Urothelium cell line (cell line): ENCODE results near the gene SLC27A4.

Experiments used
- DNase-seq: peaks from one replicate; pipeline ENCODE4 v3.0.0; 2011; ENCODE audit warnings: low spot score, mixed read lengths
- FAIRE-seq: peaks from 2 replicates; lab custom pipeline; 2011; peaks lifted over from hg19 to GRCh38; lab: Jason Lieb, UNC

SLC27A4 gene

GRCh38 chr9:128390150-128390812 is 50.0 kb downstream of the SLC27A4 start:
- no peak for FAIRE-seq

GRCh38 chr9:128390813-128391711 is 50.7 kb downstream of the SLC27A4 start:
- no peak for DNase-seq
- no peak for FAIRE-seq

More at GRCh38 chr9:128390150-128390812, 50.0 kb downstream of the SLC27A4 start:
- DNase-seq = no peak

- FAIRE-seq = no peak
- no peak for DNase-seq
Measured at GRCh38 chr9:128391956-128392301, 51.6 kb downstream of the SLC27A4 start.

- FAIRE-seq (no peak), DNase-seq (no peak)
Measured at GRCh38 chr9:128392302-128393144, 52.2 kb downstream of the SLC27A4 start.

GRCh38 chr9:128393145-128393775 is 52.9 kb downstream of the SLC27A4 start:
- DNase-seq = no peak
- FAIRE-seq = no peak

GRCh38 chr9:128393970-128394369 is 53.6 kb downstream of the SLC27A4 start:
- DNase-seq (no peak), FAIRE-seq (no peak)

- DNase-seq (no peak), FAIRE-seq (no peak)
Measured at GRCh38 chr9:128394379-128395168, 54.2 kb downstream of the SLC27A4 start.

GRCh38 chr9:128396970-128397613 is 56.8 kb downstream of the SLC27A4 start:
- FAIRE-seq = no peak

GRCh38 chr9:128397831-128398230 is 57.5 kb downstream of the SLC27A4 start:
- FAIRE-seq = no peak
- DNase-seq = no peak

More at GRCh38 chr9:128396970-128397613, 56.8 kb downstream of the SLC27A4 start:
- no peak for DNase-seq

- DNase-seq = no peak
- no peak for FAIRE-seq
Measured at GRCh38 chr9:128399861-128400260, 59.5 kb downstream of the SLC27A4 start.

GRCh38 chr9:128404560-128404959 is 64.2 kb downstream of the SLC27A4 start:
- no peak for DNase-seq
- no peak for FAIRE-seq

- DNase-seq (no peak), FAIRE-seq (no peak)
Measured at GRCh38 chr9:128405077-128405779, 64.9 kb downstream of the SLC27A4 start.

GRCh38 chr9:128405780-128406171 is 65.4 kb downstream of the SLC27A4 start:
- FAIRE-seq (no peak), DNase-seq (no peak)

GRCh38 chr9:128406848-128407391 is 66.6 kb downstream of the SLC27A4 start:
- DNase-seq (peak; percentile 71), FAIRE-seq (no peak)

GRCh38 chr9:128408963-128409431 is 68.7 kb downstream of the SLC27A4 start:
- no peak for DNase-seq
- FAIRE-seq = no peak

- FAIRE-seq = no peak
- DNase-seq = no peak
Measured at GRCh38 chr9:128409450-128409849, 69.1 kb downstream of the SLC27A4 start.

GRCh38 chr9:128409978-128410377 is 69.7 kb downstream of the SLC27A4 start:
- FAIRE-seq = no peak
- peak; percentile 21 for DNase-seq
